Activated CD8-positive, alpha-beta memory T cell treated with anti-CD3 and anti-CD28 coated beads for 4 hours (primary cell): ENCODE data around the gene IRGQ.
"Not testable (repeated sequence)": the region's sequence is repeated elsewhere in the genome, so short reads cannot be mapped to it uniquely, and the experiment has no call there.

Experiments
- DNase-seq, 2 donors: peaks; one replicate each; pipeline ENCODE4 v3.0.0-alpha.2; 2020; ENCODE audit warnings: low read depth in 2 of 2

The IRGQ gene

DNA sequence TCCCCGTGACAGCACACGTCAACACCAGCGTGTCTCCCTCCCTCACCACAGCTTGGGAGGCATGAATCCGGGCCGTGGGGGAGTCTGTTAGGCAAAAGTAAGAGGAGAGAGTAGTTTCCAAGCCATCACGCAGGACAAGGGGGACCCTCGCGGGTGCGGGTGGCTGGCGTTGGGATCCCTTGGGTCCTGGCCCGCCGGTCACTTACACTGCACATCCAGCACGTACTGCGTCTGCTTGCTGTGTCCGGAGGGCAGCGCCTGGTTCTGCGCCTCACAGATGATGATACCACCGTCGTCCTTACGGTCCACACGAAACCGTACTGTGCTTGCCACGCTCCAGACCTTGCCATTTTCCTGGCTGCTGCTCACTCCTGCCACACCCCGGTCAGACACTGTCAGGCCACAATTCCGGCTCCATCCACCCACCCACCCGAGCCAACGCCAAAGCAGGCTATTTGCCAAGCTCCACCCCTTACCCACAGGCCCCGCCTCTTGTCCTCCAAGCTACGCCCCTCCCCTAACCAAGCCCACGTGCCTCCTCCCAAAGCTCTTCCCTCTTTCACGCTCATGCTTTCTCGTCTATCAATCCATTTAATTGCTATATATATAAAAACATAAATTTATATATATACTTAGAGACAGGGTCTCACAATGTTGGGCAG lies 30.1 kb upstream of the IRGQ start:
- no peak for DNase-seq

GRCh38 chr19:43624933-43625332 lies 29.0 kb upstream of the IRGQ start:
- DNase-seq: peak; percentile 61 to 70

DNA sequence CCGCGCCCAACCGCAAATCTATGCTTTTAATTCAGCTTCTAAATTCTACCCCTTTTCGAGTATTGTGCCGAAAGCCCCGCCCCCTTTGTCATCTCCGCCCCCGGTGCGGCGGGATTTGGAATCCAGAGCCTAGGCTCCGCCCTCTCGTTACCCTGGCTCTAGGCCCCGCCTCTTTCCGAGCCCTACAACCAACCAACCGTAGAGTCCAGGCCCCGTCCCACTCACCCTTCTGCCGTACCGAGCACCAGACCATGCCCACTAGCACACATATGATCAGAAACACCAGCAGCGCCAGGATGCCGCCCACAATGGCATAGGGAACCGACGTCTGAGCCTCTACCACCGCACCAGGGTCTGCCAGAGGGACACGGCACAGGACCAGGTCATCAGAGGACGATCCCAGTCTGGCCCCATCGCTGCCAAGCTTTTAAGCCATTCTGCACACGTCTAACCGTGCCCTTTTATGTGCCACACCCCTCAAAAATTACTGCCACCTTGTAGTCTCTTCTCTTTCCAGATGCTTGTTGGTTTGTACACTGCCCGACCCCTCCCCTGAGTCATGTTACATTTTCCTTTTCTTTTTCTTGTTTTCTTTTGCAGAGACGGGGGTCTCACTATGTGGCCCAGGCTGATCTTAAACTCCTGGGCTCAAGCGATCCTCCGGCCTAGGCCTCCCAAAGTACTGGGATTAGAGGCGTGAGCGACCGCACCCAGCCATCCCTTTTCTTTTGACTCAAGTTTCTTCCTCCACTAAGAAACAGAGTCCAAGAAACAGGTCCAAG lies 28.1 kb upstream of the IRGQ start:
- no peak for DNase-seq

DNA sequence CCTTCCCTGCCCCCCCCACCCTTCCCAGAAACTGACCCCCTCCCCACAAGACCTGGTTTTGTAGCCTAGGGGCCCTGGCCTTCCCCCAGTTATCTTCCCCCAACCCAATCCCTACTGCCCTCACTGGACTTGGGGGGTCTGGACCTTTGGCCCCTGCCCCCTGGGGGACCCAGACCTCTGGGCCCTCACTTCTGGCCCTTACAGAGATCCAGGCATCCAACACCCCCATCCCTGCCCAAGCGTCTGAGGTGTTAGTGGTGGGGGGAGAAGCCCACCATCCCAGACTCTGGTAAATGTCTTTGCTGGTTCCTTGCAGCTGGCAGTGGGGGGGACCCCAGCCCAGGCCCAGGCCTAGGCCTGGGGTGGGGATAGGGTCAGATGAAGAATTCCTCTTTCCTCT lies 27.0 kb upstream of the IRGQ start:
- no peak for DNase-seq

GRCh38 chr19:43622070-43622469 lies 26.1 kb upstream of the IRGQ start:
- DNase-seq: no peak

GRCh38 chr19:43620061-43621001 lies 24.4 kb upstream of the IRGQ start:
- peak; percentile 71 to 83 for DNase-seq

DNA sequence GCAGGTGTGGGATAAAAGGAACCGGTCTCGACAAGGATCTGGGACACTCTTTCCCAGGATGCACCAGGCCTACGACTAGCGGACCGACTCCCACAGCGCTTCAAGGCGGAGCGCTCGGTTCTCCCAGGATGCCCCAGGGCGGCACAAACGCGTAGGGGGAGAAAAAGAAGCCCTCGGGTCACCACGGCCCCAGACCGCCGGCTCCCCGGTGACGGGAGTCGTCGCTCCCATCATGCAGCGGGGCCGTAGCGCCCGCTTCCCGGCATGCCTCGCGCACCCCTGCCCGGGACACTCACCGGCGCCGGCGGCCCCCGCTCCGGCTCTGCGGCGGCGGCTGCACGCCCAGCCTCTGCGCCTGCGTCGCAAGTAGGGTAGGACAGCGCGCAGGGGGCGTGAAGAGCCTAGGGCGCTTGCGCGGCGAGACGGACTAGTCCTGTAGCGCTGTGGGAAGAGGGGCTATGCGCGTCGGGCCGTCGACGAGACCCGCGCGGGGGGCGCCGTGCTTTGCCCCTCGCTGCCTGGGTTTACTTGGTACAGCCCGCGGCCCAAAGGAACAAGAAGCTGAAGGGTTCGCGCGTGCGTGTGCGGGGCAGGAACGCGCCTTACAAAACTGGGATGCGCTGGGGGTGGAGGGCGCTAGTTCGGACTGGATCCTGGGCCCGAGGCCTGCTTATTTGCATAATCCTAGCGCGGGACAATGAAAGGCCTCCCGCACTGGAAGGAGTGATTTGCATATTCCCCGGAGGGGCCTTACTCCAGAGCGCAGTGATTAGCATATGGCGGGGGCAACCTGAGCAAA lies 23.5 kb upstream of the IRGQ start, which contains the start of gene ZNF428:
TSS of gene ZNF428 (minus strand) at position 368 of the 799 bp plus-strand sequence. CDS start 5,325 bp downstream, outside the sequence.
- peak; percentile 70 to 78 for DNase-seq

DNA sequence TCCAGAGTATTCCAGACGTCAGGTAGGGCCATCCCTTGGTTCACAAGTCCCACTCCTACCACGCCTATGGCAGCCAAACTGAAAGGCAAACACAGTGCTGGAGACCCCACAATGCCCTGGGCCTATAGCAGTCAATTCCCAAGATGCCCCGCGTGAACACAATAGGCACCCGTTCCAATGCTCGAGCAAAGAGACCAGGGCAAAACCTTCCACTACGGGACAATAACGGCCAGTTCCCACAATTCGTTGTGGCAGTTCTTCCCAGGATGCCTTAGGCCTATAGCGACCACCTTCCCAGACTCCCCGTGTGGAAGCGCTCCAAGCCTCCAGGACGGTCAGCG lies 23.0 kb upstream of the IRGQ start:
- DNase-seq: peak in 1 of 2 donors; percentile 8

- no peak for DNase-seq
Measured at GRCh38 chr19:43616954-43617353, 21.0 kb upstream of the IRGQ start.

- DNase-seq: no peak
Measured at GRCh38 chr19:43616306-43616705, 20.4 kb upstream of the IRGQ start.

- DNase-seq: no peak
Measured at GRCh38 chr19:43612374-43612773, 16.4 kb upstream of the IRGQ start.

DNA sequence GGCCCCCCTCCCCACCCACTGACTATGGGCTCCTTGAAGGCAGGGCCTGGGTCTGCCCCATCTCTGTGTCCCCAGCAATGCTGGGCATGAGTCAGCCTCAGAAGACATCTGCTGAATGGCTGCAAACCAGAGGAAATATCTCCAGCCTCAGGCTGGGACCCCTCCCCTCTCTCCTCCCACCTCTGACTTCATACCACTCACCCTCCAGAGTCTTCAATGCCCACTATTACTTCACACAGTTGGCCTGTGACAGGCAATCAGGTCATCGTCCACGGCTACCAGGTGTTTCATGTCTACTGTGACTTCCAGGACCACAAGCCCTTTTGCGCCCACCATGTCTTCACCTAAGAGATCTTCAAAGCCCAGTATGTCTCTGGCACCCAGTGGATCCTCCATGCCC lies 15.9 kb upstream of the IRGQ start, which contains the start of gene SRRM5:
TSS of gene SRRM5 (plus strand) at position 301 of the 400 bp plus-strand sequence. CDS start at position 335, 34 bp downstream.
- DNase-seq: no peak

DNA sequence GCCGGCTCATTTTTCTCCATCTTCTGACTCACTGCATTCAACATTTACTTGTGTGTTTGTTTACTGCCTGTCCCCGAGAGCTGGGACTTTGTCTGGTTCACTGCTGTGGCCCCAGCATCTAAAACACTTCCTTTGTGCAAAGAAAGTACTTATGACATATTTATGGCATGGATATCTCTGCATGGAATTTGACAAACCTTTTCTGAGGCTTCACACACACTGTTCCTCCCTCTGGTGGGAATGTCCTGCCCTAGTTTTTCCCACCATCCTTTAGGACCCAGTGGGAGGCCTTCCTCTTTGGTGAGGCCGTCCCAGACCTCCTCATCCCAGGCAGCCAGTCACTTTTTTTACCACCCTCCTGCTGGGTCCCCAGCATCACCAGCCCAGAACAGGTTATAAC lies 14.6 kb upstream of the IRGQ start:
- DNase-seq: no peak

- DNase-seq: no peak
Measured at GRCh38 chr19:43609872-43610271, 13.9 kb upstream of the IRGQ start.

GRCh38 chr19:43607238-43608205 lies 11.6 kb upstream of the IRGQ start:
- DNase-seq: no peak

- no peak for DNase-seq
Measured at GRCh38 chr19:43606569-43607229, 10.8 kb upstream of the IRGQ start.

- DNase-seq: no peak
Measured at GRCh38 chr19:43605875-43606568, 10.1 kb upstream of the IRGQ start.

DNA sequence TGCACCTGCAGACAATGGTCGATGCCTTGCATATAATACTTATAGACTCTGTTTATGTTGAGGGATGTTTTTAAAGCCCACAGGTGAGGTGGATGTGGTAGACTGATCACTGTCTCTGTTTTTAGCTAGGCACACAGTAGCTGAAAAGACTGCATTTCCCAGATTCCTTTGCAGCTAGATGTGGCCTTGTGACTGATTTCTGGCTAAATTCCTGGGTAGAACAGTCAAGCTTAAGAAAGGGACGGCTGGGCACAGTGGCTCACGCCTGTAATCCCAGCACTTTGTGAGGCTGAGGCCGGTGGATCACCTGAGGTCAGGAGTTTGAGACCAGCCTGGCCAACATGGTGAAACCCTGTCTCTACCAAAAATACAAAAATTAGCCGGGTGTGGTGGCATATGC lies 4.4 kb upstream of the IRGQ start:
- DNase-seq: not testable (repeated sequence)
